Retinal pigment epithelial cell (primary cell): ENCODE results near the gene PDE1C.

ENCODE experiments used
- DNase-seq: peaks from one replicate; pipeline ENCODE4 v3.0.0-alpha.2; 2010; ENCODE audit warnings: low read depth
- H3K4me3 ChIP-seq: 2 replicates; pipeline ENCODE4 v1.5.1; 2011; ENCODE audit warnings: mild to moderate bottlenecking, low read length, control low read depth, moderate library complexity
- TF ChIP-seq, protein P1 (sequence below): conservative IDR thresholded peaks from 2 replicates; pipeline ENCODE4 v1.5.1; 2011; ENCODE audit warnings: low read depth, low read length, control low read depth, inconsistent platforms

Gene PDE1C

GRCh38 chr7:32068411-32069101, 1.7 kb downstream of the PDE1C start:
- TF ChIP-seq, protein P1, sequence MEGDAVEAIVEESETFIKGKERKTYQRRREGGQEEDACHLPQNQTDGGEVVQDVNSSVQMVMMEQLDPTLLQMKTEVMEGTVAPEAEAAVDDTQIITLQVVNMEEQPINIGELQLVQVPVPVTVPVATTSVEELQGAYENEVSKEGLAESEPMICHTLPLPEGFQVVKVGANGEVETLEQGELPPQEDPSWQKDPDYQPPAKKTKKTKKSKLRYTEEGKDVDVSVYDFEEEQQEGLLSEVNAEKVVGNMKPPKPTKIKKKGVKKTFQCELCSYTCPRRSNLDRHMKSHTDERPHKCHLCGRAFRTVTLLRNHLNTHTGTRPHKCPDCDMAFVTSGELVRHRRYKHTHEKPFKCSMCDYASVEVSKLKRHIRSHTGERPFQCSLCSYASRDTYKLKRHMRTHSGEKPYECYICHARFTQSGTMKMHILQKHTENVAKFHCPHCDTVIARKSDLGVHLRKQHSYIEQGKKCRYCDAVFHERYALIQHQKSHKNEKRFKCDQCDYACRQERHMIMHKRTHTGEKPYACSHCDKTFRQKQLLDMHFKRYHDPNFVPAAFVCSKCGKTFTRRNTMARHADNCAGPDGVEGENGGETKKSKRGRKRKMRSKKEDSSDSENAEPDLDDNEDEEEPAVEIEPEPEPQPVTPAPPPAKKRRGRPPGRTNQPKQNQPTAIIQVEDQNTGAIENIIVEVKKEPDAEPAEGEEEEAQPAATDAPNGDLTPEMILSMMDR, result no peak
- no peak overlapping the region for H3K4me3 ChIP-seq
- no peak for DNase-seq

- DNase-seq, result no peak
- TF ChIP-seq, protein P1, result no peak
- no peak overlapping the region for H3K4me3 ChIP-seq
These were observed 3.8 kb downstream of the PDE1C start for GRCh38 chr7:32066441-32066840.

GRCh38 chr7:32063614-32064013, 6.6 kb downstream of the PDE1C start:
- no peak overlapping the region for H3K4me3 ChIP-seq
- no peak for DNase-seq
- TF ChIP-seq, protein P1, result no peak

DNA sequence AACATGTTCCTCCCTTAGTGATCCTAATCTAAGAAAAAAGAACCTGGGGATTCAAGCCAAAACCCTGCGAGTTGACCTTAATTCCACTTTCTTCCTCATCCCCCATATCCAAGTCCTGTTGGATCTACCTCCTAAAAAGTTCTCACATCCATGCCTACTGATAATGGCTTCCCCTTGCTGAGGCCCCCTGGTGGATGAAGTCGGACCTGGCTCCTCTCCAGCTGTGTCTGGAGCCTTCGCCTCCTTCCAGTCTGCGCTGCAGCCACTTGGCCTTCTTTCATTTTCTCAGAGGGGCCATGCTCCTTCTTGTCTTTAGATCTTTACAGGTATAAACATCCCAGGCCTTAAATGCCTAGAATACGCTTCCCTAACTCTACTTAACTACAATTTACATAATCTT, 8.1 kb downstream of the PDE1C start:
- TF ChIP-seq, protein P1, result peak; percentile 69
- no peak overlapping the region for H3K4me3 ChIP-seq
- no peak for DNase-seq

DNA sequence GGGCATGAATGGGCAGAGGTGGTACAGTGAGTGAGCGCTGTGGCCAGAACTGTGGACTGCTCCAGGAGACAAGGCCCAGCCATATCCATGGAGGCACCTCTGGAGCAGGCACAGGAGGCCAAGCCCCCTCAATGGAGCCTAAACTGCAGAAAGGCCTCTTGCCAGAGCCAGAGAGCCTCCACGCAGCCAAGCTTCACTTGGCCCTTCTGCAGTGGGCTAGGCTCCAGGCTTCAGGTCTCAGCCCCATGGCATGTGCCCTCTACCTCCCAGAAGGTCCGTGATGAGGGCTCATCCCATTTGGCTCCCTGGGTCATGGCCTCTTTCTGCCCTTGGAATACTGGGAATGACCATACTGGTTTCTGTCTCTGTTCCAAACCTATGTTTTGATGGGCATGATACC, 8.9 kb downstream of the PDE1C start:
- no peak for DNase-seq
- no peak overlapping the region for H3K4me3 ChIP-seq
- TF ChIP-seq, protein P1, result no peak

DNA sequence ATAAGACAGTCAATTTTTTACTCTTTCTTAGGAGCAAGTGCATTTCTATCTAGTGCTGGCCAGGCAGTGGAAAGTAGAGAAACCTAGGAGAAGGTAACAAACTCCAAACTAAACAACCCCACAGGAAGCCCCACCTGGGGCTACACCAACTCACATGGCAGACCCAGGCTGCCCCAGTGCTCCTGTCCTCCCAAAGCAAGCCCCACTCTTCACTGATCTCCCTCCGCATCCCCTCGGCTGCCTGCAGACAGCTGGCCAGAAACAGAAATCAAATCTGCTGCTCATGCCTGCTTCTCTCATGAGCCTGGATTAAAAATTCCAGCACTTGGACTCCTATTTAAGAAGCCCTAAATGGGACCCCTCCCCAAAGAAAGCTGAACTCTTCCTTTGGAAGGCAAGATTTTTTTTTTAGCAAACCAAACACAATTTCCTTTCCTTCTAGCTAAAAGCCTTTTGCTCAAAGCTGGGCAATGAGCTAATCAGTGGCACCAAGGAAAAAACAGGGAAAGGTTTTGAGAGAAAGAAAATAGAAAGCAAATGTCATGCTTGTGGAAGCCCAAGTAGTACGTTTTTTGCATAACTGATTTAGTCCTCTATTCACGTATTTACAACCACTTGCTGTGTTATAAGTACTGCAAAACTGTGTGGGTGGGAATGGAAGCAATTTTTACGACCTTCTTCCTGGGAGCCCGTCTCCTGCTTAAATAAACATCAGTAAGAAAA, 10.8 kb downstream of the PDE1C start:
- TF ChIP-seq, protein P1, result no peak
- no peak overlapping the region for H3K4me3 ChIP-seq
- DNase-seq, result no peak

- TF ChIP-seq, protein P1, result no peak
- no peak overlapping the region for H3K4me3 ChIP-seq
- DNase-seq, result no peak
These were observed 12.2 kb downstream of the PDE1C start for GRCh38 chr7:32058002-32058401.
